ENCODE results near the gene TSC22D2. TPM values are rescaled to one million over a fixed set of nuclear protein-coding genes. Genes with fewer than 3 reads are reported as not detected.

Gene TSC22D2
- total and polyA plus RNA-seq, 2 of the 4 experiments (the other 2 are of a cell fraction), result 12.2 to 20.5 TPM

GRCh38 chr3:150454622-150455021, 46.5 kb downstream of the TSC22D2 start:
- WGBS, 2 experiments (ENCODE audit: extremely low coverage in 2 of 2, insufficient read length in 1 of 2), result no CpG with 5 or more reads among the region's 1 CpG
- H2BK15ac ChIP-seq (ENCODE audit: low read depth, low read length), result no peak overlapping the region
- no peak for TF ChIP-seq FOS (IDR thresholded peaks at IDR 0.05; ENCODE audit: low read depth, low read length)
- no peak for TF ChIP-seq BHLHE40 (IDR thresholded peaks at IDR 0.05; ENCODE audit: low read depth, low read length)
- no peak for TF ChIP-seq RAD21 (IDR thresholded peaks at IDR 0.05; ENCODE audit: low read length)
- CTCF ChIA-PET, result no interaction called here
- no peak overlapping the region for H3K27ac ChIP-seq (ENCODE audit: insufficient read depth, low read length)
- no TSS peak for BruUV-seq (replicated peaks)
- no peak overlapping the region for H2BK120ac ChIP-seq (ENCODE audit: low read depth, low read length)
- H4K20me1 ChIP-seq (ENCODE audit: insufficient read depth, low read length), result peaks cover 36% of the 10 kb centered on the region
- in situ Hi-C loops (cut with MboI; ENCODE audit: low sequenced_read_pairs) (no loop called here), dilution Hi-C loops (cut with HindIII; ENCODE audit: low sequenced_read_pairs, unreplicated experiment) (no loop called here), intact Hi-C loops (cut with micrococcal nuclease) (no loop called here)
- ATAC-seq (ENCODE audit: low read depth) (no peak), DNase-seq (no peak)
- no peak overlapping the region for H4K5ac ChIP-seq (ENCODE audit: low read depth, low read length)
- H3K18ac ChIP-seq (ENCODE audit: low read depth, low read length), result no peak overlapping the region
- H3K14ac ChIP-seq (replicated peaks; ENCODE audit: low read depth, low read length), result no peak overlapping the region
- no peak overlapping the region for H4K8ac ChIP-seq (ENCODE audit: low read depth in 2 of 2, low read length in 2 of 2)
- no peaks in the 10 kb centered on the region for H3K27me3 ChIP-seq (ENCODE audit: control insufficient read depth, insufficient read depth, low read length)
- H3K4ac ChIP-seq (ENCODE audit: low read depth, low read length), result no peak overlapping the region
- H2AK9ac ChIP-seq (replicated peaks; ENCODE audit: low read depth, low read length, poor library complexity), result no peak overlapping the region
- H3K23ac ChIP-seq (ENCODE audit: low read depth, low read length), result no peak overlapping the region
- no peak overlapping the region for H3K9ac ChIP-seq (ENCODE audit: low read depth, low read length)
- H3K79me1 ChIP-seq (ENCODE audit: low read depth in 1 of 2, low read length in 2 of 2), result peaks cover 10 to 66% of the 10 kb centered on the region in 2 experiments
- POLR2A ChIA-PET (ENCODE audit: unreplicated experiment), result no interaction called here
- peaks cover 10% of the 10 kb centered on the region; the same call in 1 of the 2 replicates for H3K9me1 ChIP-seq (ENCODE audit: insufficient read depth, low read length)
- H3K4me1 ChIP-seq (ENCODE audit: control insufficient read depth, insufficient read depth, low read length), result peaks cover 9% of the 10 kb centered on the region
- H3K36me3 ChIP-seq (ENCODE audit: control insufficient read depth, insufficient read depth, low read length), result peaks cover 10% of the 10 kb centered on the region
- H3K4me3 ChIP-seq (ENCODE audit: insufficient read depth, low read depth, low read length), result no peak overlapping the region
- H3K9me3 ChIP-seq (ENCODE audit: control insufficient read depth, insufficient read depth, low read length), result no peaks in the 10 kb centered on the region
- no peak overlapping the region for H2BK5ac ChIP-seq (ENCODE audit: low read depth, low read length, poor library complexity, severe bottlenecking)
- no peak overlapping the region for H4K91ac ChIP-seq (ENCODE audit: insufficient read depth, low read depth, low read length)
- H3K4me2 ChIP-seq (ENCODE audit: low read depth, low read length), result no peak overlapping the region
- no peak overlapping the region for H2AFZ ChIP-seq (replicated peaks; ENCODE audit: low read length, poor library complexity)
- no peak overlapping the region for H3K56ac ChIP-seq (ENCODE audit: extremely low read depth, insufficient read depth, low read length)
- no peak overlapping the region for H2BK20ac ChIP-seq (ENCODE audit: low read depth, low read length)
- no peak overlapping the region for H2AK5ac ChIP-seq (ENCODE audit: low read depth, low read length)
